Omental fat pad (tissue), 4 donors: ENCODE results near the gene TMEM161A. TPM values are rescaled to one million over a fixed set of nuclear protein-coding genes. Genes with fewer than 3 reads are reported as not detected.
"Not testable (repeated sequence)": the region's sequence is repeated elsewhere in the genome, so short reads cannot be mapped to it uniquely, and the experiment has no call there.

Experiments used
- ATAC-seq: fragments of 150-250 bp; one replicate; pipeline ENCODE4 v1.9.1; 2016; ENCODE audit warnings: mild to moderate bottlenecking, moderate library complexity; ENCODE audit not compliant: low FRiP score
- DNase-seq: peaks from one replicate; pipeline ENCODE4 v3.0.0-alpha.2; 2019; ENCODE audit warnings: low spot score
- total RNA-seq, 4 donors: library from RNA; depleted of rRNA; stranded (reverse); fragments of >200 nt; gene quantifications; one replicate each; pipeline ENCODE4 v1.1.0, GENCODE V29; 2016
- TF ChIP-seq, protein P1 (sequence below), 3 donors: fragments of 450-650 bp; IDR thresholded peaks; one replicate each; pipeline ENCODE4 v1.5.1; 2016 to 2017; ENCODE audit warnings: antibody characterized with exemption in 3 of 3, mild to moderate bottlenecking in 3 of 3, moderate library complexity in 2 of 3

TMEM161A gene
- total RNA-seq, 4 donors from 2014 or later, result 12.0 to 16.8 (median 15.8) TPM

DNA sequence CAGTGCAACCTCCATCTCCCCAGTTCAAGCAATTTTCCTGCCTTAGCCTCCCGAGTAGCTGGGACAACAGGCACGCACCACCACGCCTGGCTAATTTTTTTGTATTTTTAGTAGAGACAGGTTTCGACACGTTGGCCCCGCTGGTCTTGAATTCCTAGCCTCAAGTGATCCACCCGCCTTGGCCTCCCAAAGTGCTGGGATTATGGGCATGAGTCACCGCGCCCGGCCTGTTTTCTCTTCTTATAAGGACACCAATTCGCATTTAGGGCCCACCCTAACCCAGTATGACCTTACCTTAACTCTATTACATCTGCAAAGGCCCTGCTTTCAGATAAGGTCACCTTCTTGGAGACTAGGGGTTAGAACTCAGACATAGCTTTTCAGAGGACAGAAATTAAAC, 35.1 kb downstream of the TMEM161A start:
- TF ChIP-seq, protein P1, sequence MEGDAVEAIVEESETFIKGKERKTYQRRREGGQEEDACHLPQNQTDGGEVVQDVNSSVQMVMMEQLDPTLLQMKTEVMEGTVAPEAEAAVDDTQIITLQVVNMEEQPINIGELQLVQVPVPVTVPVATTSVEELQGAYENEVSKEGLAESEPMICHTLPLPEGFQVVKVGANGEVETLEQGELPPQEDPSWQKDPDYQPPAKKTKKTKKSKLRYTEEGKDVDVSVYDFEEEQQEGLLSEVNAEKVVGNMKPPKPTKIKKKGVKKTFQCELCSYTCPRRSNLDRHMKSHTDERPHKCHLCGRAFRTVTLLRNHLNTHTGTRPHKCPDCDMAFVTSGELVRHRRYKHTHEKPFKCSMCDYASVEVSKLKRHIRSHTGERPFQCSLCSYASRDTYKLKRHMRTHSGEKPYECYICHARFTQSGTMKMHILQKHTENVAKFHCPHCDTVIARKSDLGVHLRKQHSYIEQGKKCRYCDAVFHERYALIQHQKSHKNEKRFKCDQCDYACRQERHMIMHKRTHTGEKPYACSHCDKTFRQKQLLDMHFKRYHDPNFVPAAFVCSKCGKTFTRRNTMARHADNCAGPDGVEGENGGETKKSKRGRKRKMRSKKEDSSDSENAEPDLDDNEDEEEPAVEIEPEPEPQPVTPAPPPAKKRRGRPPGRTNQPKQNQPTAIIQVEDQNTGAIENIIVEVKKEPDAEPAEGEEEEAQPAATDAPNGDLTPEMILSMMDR (IDR thresholded peaks at IDR 0.05), result no peak
- ATAC-seq (no peak), DNase-seq (no peak)

DNA sequence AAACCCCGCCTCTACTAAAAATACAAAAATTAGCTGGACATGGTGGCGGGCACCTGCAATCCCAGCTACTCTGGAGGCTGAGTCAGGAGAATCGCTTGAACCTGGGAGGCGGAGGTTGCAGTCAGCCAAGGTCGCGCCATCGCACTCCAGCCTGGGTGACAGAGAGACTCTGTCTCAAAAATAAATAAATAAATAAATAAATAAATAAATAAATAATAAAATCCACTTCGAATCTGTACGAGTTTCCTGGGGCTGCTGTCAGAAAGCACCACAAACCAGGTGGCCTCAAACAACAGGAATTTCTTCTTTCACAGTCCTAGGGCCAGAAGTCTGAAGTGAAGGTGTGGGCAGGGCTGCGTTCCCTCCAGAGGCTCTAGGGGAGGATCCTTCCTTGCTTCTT, 35.7 kb downstream of the TMEM161A start:
- not testable (repeated sequence) for ATAC-seq, DNase-seq

DNA sequence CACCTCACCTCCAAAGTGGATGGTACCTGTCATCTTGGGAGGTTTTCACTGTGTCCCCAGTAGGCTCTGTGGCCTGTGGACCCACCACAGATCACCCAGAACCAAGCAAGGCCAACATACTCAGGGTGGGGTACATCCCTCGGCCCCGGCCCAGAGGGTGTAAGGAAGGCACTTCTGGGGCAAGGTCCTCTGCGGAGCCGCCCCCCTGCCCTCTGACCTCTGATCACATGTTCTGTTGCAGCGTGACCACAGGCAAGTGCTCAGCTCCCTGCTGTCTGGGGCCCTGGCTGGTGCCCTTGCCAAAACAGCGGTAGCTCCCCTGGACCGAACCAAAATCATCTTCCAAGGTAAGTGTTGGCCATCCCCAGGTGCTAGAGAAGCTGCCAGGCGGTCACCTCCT, 36.7 kb downstream of the TMEM161A start:
- TF ChIP-seq, protein P1 (IDR thresholded peaks at IDR 0.05), result no peak
- no peak for DNase-seq
- ATAC-seq, result no peak

DNA sequence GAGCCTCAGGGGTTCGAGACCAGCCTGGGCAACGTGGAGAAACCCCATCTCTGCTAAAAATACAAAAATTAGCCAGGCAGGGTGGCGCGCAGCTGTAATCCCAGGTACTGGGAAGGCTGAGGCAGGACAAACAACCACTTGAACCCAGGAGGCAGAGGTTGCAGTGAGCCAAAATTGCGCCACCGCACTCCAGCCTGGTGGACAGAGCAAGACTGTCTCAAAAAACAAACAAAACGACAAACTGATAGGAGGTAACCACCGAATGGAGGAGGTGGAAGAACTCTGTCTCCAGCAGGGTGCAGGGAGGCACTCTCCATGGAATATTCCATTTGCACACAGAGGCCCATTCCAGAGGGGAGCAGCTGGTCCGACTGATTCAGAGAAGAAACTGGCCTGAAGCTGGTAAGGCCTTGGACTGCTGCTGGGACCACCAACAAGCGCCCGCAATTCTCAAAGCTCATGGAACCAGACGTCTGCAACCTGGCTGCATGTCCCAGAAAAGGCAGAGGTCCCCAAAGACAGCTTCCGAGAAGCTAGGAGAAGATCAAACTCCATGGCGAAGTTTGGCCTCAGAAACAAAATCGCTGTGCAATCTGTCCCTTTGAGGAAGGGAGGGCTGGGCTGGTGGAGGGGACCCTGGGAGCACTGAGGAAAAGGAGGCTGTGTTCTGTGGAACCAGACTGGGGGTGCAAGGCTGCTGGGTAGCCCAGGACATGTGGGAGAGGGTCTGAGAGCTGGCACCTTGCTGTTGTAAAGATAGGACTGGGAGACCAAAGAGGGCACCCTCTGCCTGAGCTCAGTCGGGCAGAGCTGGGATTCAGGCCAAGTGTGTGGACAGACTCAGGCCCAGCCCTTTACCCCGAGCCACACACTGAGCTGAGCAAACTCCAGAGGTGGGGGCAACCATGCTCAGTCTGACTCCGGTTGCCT, 39.3 kb downstream of the TMEM161A start:
- ATAC-seq (peak; percentile 34), DNase-seq (no peak)
- TF ChIP-seq, protein P1 (IDR thresholded peaks at IDR 0.05), result no peak

DNA sequence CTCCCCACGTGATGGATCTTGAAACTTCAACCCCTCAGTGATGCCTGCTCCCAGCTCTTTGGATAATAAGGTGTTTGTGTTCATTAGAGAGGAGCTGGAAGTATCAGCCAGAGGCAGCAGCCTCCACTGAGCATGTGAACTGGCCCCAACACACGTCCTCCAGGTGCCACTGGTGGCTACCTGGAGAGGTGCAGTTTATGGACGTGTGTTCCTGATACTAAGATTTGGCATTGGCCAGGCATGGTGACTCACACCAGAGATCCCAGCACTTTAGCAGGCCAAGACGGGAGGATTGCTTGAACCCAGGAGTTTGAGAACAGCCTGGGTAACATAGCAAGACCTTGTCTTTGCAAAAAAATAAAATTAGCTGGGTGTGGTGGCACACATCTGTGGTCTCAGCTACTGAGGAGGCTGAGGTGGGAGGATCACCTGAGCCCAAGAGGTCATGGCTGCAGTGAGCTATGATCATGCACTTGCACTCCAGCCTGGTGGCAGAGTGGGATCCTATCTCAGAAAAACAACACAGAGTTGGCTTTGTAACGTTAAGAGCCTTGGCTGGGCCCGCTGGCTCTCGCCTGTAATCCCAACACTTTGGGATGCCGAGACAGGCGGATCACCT, 40.1 kb downstream of the TMEM161A start:
- ATAC-seq, result no peak
- DNase-seq, result no peak
- TF ChIP-seq, protein P1 (IDR thresholded peaks at IDR 0.05), result no peak

DNA sequence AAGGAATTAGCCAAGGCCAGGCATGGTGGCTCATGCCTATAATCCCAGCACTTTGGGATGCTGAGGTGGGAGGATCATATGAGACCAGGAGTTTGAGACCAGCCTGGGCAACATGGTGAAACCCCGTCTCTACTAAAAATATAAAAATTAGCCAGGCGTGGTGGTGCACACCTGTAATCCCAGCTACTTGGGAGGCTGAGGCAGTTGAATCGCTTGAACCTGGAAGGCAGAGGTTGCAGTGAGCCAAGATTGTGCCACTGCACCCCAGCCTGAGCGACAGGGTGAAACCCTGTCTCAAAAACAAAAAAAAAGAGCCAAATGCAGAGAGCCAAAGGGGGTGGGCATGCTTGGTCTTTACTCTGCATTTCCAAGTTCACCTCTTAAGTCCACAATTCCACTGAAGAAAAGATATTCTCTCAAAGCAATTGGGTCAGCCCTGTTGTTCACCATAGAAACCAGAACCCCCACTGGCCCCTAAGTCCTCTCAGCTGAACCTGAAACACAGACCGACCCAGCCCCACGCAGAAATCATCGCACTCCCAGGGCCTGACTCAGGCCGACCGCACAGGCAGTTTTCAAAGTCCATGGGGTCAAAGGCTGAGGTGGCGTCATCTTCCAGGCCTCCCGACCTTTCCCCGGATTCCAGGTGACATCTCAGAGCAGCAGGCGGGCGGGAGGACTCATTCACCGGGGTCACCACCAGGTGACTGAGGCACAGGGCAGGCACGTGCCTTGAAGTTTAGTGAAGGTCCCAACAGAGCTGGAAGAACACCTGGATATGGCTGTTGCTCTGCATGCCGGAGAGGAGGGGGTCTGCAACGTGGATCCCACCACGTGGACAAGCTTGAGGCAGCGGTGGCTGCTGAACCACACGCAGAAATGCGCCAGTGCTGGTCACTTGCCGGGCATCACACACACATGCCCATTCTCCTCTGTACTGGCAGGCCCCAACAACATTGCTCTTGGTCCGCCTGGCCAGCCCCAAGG, 41.3 kb downstream of the TMEM161A start:
- DNase-seq (no peak), ATAC-seq (no peak)
- TF ChIP-seq, protein P1 (IDR thresholded peaks at IDR 0.05), result no peak

DNA sequence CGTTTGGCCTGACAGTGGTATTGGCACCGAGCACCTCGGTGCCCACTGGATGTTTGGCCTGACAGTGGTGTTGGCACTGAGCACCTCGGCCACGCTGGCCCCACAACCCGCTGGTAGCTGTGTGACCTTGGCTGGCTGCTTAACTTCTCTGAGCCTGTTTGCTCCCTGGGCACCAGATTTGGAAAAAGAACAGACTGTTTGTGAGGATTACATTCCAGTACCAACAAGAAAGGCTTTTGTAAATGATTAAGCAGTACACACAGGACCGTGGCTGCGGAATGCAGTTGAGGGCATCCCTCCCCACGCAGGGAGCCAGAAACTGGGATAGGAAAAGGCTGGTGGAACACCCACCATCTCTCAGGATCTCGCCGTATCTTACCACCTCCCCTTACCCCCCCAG, 42.6 kb downstream of the TMEM161A start:
- TF ChIP-seq, protein P1 (IDR thresholded peaks at IDR 0.05), result no peak
- DNase-seq, result no peak

More for the DNA sequence above, 42.6 kb downstream of the TMEM161A start:
- ATAC-seq, result no peak
